NCI-H1048 (cell line): Measurements from ENCODE around the gene ZNF407.

Experiments used
- DNase-seq: peaks from one replicate; lab custom pipeline; 2025; lab: John Stamatoyannopoulos, UW

Gene ZNF407

GRCh38 chr18:74722237-74722636 is 124.6 kb downstream of the ZNF407 start:
- DNase-seq = no peak

- no peak for DNase-seq
Observed at GRCh38 chr18:74724186-74724585, 126.5 kb downstream of the ZNF407 start.

DNA sequence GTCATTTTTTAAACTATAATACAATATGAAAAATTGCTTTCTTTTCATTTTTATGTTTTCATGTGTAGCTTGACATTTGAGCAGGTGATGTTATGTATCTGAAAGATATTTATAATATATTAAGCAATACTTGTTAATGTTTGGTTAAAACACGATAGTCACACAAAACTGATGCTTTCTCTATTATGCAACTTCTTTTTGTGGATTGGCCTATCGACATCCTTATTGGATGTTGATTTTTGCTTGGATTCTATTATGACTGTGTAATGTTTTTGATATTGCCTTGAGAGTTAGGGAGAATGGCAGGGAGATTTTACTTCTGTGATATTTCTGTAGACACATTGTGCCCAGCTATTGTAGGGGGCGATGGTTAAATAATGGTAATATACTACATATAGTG is 128.0 kb downstream of the ZNF407 start:
- no peak for DNase-seq

DNA sequence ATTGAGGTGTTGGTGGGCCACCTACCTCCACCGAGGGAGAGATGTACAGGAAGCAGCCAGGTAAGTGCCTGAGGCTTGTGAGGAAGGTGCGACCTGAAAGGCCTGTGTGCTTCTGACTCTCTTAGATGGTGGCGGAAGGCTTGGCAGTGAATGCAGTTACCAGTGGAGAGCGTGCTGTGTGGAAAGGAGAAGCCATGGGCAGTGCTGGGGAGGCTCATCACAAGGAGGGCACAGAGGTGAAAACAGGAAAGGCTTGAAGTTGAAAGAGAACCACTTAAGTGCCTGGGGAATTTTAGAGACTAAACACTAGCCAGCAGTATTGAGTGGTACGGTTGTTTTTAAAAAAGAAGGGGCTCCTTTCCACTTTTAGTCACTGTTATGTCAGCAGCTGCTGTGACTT is 130.9 kb downstream of the ZNF407 start:
- no peak for DNase-seq

DNA sequence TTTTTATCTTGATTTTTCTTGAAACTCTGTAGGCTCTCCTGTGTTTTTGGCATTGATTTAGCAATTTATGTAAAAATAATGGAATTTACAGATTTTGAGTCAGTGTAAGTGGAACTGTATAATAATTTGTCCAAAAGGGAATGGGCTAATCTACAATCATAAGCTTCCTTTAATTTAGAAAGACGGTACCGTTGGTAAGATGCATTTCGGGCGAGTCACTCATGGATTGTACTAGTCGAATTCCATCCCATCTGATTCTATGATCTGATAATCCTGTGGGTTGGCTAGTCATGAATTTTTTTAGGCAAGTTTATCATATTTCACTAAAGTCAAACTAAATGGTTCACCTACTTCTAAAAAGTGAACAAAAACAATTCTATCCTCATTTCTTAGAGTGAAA is 133.4 kb downstream of the ZNF407 start:
- no peak for DNase-seq

GRCh38 chr18:74732380-74732779 is 134.7 kb downstream of the ZNF407 start:
- no peak for DNase-seq

GRCh38 chr18:74733598-74733997 is 135.9 kb downstream of the ZNF407 start:
- DNase-seq = no peak

GRCh38 chr18:74734013-74734444 is 136.4 kb downstream of the ZNF407 start:
- no peak for DNase-seq

GRCh38 chr18:74739926-74740325 is 142.3 kb downstream of the ZNF407 start:
- no peak for DNase-seq

- no peak for DNase-seq
Observed at GRCh38 chr18:74742573-74743243, 145.0 kb downstream of the ZNF407 start.

GRCh38 chr18:74745633-74746403 is 148.1 kb downstream of the ZNF407 start:
- no peak for DNase-seq

DNA sequence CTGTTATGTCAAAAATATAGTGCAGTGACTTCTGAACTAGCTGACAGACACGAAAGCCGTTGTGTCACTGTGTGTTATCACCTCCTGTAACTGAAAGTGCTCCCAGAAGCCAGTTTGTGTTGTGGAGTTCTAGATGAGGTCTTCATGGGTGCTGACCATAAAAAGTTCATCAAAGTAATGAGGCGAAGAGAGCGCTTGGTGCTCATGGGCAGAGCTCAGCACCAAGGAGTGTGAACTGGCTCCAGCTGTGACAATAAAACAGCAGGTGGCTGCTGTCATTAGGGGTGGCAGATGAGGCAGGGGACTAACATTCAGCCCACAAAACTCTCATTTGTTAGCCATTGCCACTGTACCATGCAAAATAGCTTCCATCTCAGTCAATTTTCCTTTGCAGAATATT is 151.1 kb downstream of the ZNF407 start:
- no peak for DNase-seq

DNA sequence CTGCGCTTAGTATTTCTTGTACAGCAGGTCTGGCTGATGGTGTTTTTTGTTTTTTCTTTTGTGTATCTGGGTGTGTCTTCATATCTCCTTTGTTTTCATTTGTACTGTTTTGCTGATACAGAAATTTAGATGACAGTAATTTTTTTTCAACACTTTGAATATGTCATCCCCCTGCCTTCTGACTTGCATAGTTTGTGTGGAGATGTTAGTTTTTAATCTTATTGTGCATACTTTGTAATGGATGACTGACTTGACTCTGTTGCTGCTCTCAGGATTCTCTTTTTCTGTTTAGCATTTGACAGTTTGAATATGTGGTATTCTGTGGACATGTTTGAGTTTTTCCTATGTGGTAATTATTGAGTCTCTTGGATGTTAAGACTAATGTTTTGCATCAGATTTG is 161.3 kb downstream of the ZNF407 start:
- no peak for DNase-seq

- no peak for DNase-seq
Observed at GRCh38 chr18:74760026-74760425, 162.4 kb downstream of the ZNF407 start.

- no peak for DNase-seq
Observed at GRCh38 chr18:74760436-74760835, 162.8 kb downstream of the ZNF407 start.

DNA sequence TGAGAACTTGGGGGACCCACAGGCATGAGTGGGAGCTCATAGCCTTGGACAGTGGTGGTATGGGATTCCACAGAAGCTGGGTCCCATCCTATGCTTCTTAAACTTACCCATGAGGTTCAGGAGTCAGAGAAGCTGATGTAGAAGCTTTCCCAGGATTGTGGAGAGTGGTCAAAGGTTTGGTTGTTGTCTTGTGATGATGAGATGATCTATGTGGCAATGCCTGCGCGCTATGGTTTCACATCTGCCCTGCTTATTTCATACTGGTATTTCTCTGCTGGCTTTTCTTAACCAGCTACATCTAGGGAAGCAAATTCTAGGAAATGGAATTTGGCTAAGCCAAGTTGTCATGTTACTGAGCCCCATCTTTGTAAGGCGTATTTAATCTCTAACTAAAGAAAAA is 168.6 kb downstream of the ZNF407 start:
- DNase-seq = no peak

DNA sequence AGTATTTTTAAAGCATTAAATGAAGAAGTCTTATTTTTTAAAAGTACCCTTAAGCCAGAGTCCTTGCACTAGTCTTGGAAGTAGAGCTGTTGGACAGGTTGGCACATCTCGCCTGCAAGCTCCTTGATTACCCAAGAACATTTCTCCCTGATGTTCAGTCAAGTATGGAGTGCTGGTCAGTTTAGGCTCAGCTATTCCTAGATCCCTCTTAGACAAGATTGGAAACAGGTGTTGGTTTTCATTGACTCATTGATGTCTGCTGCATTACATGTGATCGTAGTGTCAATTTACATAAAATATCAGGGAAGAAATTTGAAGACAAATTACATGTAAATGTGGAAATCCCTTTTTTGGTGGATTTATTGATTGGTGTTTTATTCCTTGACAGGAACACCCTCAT is 170.4 kb downstream of the ZNF407 start:
- DNase-seq = no peak

DNA sequence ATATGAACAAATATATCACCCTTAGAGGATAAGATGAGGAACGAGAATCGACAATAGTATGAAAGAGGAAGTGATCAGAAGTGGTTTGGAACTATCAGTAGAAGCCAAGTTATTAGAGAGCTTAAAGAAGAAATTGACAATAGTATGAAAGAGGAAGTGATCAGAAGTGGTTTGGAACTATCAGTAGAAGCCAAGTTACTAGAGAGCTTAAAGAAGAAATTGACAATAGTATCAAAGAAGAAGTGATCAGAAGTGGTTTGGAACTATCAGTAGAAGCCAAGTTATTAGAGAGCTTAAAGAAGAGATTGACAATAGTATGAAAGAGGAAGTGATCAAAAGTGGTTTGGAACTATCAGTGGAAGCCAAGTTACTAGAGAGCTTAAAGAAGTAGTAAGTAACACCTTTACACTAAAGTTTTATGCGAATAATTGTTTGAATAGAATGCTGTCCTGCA is 175.5 kb downstream of the ZNF407 start:
- DNase-seq = no peak

- DNase-seq = no peak
Observed at GRCh38 chr18:74774486-74774885, 176.8 kb downstream of the ZNF407 start.

DNA sequence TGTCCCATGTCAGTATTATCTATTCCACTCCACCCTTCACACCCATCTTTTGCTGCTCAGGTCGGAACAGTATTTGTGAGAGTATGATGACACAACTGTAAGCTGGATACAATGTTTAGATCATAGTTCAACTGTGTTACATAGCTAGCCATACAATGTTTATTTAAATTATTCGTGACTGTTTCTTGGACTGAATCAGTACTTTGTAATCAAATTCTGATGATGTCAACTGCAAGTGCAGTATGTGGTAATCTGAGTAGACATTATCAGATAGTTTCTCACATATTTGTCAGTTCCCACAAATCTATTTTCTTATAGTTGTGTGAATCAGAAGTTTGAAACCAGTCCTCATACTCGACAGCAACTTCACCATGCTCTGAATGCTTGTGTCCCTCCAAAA is 177.6 kb downstream of the ZNF407 start:
- DNase-seq = no peak

DNA sequence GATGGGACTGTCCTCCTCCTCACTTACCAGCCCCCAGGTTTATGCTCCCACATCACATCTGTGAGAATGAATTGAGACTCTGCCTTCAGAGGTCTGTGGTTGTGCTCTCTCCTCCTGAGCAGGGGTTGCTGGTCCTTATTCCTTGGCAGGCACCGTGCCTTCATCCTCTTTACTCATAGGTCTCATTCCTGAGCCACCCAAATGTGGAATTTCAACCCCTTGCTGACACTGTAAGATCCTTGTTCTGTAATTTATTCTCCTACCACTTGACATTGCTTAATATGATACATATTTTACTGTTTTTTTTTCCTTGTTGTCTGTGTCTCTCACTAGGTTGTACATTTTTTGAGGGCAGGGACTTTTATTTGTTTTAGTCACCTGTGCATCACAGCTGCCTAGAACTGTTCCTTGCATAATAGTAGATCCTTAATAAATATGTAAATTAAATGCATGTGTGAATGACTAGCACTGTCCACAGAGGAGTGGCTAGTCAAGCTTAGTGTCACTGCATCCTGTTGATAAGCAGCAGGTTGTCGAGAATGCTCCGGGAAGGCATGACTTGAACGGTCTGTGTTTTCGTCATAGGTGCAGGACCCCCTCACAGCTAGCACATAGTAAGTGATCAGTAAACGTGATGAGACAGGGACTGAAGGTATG is 180.6 kb downstream of the ZNF407 start:
- no peak for DNase-seq

GRCh38 chr18:74784752-74785151 is 187.1 kb downstream of the ZNF407 start:
- DNase-seq = no peak

DNA sequence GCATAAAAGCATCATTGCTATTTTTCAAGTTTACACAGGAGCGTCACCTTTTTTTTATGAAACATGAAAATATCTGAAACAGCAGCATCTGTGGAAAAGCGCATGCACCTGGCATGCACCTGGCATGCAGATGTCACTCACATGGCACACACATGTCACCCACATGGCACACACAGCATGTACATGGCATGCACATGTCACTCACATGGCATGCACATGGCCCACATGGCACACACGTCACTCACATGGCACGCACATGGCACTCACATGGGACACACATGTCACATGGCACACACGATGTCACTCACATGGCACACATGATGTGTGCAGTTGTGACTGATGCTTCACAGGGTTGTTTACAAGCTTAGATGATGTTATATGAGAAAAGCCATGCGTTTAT is 188.0 kb downstream of the ZNF407 start:
- no peak for DNase-seq
